Measurements from ENCODE around the gene CXXC1. TPM values are rescaled to one million over a fixed set of nuclear protein-coding genes. Genes with fewer than 3 reads are reported as not detected.

CXXC1 gene
- total RNA-seq, 1 donor, result 30.2 TPM

DNA sequence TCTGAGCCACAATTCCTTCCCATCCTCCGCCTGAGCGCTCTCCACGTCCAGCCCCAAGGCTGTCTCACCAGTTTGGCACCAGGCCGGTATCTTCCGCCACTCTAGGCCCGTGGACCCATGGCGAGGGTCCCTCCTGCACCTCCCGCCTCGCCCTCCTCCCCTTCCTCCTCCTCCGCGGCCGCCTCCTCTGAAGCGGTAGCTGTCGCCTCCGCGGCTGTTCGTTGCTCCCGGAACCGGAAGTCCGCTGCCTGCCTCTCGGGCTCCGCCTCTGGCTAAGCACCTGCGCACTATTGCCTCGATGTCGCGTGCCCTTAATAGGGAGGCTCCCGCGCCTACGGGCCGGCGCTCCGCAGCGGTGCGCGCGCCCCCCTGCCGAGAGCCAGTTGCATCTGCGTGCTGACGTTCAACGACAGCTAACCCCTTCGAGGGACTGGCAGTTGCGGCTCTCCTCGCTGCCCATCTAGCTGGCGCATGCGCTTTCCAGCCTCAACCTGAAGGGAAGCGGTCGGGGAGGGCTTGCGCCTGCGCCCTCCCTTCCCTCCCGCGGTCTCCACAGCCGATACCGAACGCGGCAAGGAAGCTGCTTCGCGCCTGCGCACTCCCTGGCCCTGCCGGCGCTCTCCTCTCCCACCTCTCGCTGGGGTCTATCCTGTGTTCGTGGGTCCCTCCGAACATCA, 6.1 kb downstream of the CXXC1 start, which contains the start of gene MBD1:
Gene MBD1, minus strand, starts transcription at position 229 of the 677 bp plus-strand sequence. CDS start 1,531 bp downstream, outside the sequence.
- peak; percentile 99 for DNase-seq (ENCODE audit: low read depth)
- TF ChIP-seq, protein P1, sequence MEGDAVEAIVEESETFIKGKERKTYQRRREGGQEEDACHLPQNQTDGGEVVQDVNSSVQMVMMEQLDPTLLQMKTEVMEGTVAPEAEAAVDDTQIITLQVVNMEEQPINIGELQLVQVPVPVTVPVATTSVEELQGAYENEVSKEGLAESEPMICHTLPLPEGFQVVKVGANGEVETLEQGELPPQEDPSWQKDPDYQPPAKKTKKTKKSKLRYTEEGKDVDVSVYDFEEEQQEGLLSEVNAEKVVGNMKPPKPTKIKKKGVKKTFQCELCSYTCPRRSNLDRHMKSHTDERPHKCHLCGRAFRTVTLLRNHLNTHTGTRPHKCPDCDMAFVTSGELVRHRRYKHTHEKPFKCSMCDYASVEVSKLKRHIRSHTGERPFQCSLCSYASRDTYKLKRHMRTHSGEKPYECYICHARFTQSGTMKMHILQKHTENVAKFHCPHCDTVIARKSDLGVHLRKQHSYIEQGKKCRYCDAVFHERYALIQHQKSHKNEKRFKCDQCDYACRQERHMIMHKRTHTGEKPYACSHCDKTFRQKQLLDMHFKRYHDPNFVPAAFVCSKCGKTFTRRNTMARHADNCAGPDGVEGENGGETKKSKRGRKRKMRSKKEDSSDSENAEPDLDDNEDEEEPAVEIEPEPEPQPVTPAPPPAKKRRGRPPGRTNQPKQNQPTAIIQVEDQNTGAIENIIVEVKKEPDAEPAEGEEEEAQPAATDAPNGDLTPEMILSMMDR (IDR thresholded peaks at IDR 0.05; ENCODE audit: insufficient read depth, low read depth, low read length), result peak; percentile 16
- peak within 1 kb of the TSS; percentile 83 for H3K4me3 ChIP-seq (ENCODE audit: low read depth, low read length)

DNA sequence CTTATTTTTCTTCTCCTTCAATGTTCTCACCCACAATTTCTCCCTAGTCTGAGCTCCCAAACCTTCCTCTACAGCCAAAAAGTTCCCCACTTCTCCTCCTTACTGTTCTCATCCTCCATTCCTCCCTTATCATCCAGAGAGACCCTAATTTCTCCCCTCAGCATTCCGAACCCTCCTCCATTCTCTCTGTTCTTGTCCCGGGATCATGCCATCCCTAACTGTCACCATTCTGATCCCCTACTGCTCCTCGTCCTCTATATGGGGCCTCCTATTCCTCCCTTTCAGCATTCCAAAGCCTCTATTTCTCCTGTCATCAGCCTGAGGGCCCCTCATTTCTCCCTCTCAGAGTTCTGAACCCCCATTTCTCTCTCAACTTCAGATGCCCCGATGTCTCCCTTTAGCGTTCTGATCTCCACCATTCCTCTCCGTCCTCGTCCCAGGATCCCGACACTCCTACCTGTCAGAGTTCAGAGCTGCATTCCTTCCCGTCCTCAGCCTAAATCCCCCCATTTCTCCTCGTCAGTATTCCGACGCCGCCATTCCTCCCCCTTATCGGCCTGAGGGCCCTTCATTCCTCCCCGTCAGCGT, 6.7 kb downstream of the CXXC1 start:
- DNase-seq (ENCODE audit: low read depth), result no peak
- TF ChIP-seq, protein P1 (IDR thresholded peaks at IDR 0.05; ENCODE audit: insufficient read depth, low read depth, low read length), result no peak
- peak overlapping the region; percentile 83 for H3K4me3 ChIP-seq (ENCODE audit: low read depth, low read length)

DNA sequence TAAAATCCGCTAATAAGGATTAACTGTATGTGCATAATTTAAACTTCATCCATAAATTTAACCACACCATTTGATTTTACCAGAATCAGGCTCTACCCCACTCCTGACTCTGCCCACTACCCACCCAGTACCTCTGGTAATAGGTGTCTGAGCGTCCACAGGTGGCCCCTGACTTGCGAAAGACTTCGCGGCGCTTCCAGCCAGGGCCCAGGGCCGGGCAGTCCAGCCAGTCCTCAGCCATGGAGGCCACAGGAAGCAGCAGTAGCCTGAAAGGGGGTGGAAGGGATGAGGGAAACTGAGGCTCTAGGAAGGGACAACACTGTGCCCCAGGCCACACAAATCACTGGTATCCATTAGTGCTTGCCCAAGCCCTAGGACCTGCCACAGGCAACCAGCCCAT, 7.7 kb downstream of the CXXC1 start:
- TF ChIP-seq, protein P1 (IDR thresholded peaks at IDR 0.05; ENCODE audit: insufficient read depth, low read depth, low read length), result no peak
- DNase-seq (ENCODE audit: low read depth), result no peak
- peak overlapping the region; percentile 83 for H3K4me3 ChIP-seq (ENCODE audit: low read depth, low read length)

GRCh38 chr18:50277942-50278341, 9.6 kb downstream of the CXXC1 start:
- TF ChIP-seq, protein P1 (IDR thresholded peaks at IDR 0.05; ENCODE audit: insufficient read depth, low read depth, low read length), result no peak
- peak; percentile 51 for DNase-seq (ENCODE audit: low read depth)
- H3K4me3 ChIP-seq (ENCODE audit: low read depth, low read length), result no peak overlapping the region

DNA sequence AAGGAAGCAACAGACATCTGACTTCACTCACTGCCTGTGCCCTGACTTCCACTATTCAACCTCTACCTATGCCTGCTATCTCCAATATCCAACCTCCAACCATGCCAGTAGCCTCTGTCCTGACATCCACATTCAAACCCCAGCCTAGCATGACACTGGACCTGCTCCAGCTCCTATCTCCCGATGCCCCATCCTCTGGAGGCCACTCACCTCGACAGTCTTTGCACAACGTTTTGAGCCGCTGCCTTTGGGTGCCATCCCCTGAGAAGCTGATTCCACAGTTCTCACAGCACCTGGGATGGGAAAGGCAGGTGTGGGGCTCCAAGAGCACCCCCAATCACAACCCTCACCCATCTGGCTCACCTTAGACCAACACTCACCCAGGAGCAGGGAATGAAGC, 11.0 kb downstream of the CXXC1 start:
- TF ChIP-seq, protein P1 (IDR thresholded peaks at IDR 0.05; ENCODE audit: insufficient read depth, low read depth, low read length), result no peak
- DNase-seq (ENCODE audit: low read depth), result no peak
- H3K4me3 ChIP-seq (ENCODE audit: low read depth, low read length), result no peak overlapping the region

DNA sequence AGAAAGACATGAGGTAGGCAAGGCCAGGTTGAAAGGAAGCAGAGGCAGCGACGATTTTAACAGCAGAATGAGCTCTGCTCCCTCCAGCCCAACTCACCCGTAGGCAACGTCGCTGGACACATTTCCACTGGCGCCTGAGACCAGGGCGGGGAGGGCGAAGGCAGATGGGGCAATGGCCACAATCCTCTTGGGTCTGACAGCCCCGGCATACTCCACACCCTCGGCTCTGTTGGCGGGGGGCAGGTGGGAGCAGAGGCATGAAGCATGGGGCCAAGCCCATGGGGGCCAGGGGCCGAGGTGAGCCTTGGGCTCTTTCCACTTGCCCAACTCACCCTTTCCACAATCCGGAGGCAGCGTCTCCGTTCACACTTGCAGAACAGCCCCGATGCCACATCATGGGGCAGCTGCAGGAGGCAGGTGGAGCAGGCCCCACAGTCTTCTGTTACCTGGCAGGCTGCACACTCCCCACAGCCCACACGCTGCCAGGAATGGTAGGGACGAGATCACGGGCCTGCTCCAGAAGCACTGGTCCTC, 11.9 kb downstream of the CXXC1 start:
- no peak for DNase-seq (ENCODE audit: low read depth)
- H3K4me3 ChIP-seq (ENCODE audit: low read depth, low read length), result no peak overlapping the region
- TF ChIP-seq, protein P1 (IDR thresholded peaks at IDR 0.05; ENCODE audit: insufficient read depth, low read depth, low read length), result no peak

Measured in fibroblast of villous mesenchyme (primary cell).